H1 (cell line): ENCODE measurements around the gene AGFG2. TPM values are rescaled to one million over a fixed set of nuclear protein-coding genes. Genes with fewer than 3 reads are reported as not detected.

Source experiments
- CBX8 ChIP-seq: fragments of 300-800, 300-1000 bp; sonication (generic); IDR thresholded peaks from 2 replicates; pipeline ENCODE4 v1.7.1; 2016; ENCODE audit warnings: low read depth, low read length, borderline replicate concordance
- CEBPB ChIP-seq: IDR thresholded peaks from 2 replicates; pipeline ENCODE4 v1.6.1; 2012; ENCODE audit warnings: low read depth, low read length
- CHD2 ChIP-seq: IDR thresholded peaks from 2 replicates; pipeline ENCODE4 v1.6.1; 2012; ENCODE audit warnings: low read length, improper control_type of control experiment
- CHD7 ChIP-seq: fragments of 300-600 bp; sonication (generic); IDR thresholded peaks from 2 replicates; pipeline ENCODE4 v1.7.1; 2012; ENCODE audit warnings: low read length, moderate library complexity, mild to moderate bottlenecking, inconsistent platforms; ENCODE audit not compliant: insufficient replicate concordance
- JUN ChIP-seq: IDR thresholded peaks from 2 replicates; pipeline ENCODE4 v1.6.1; 2011; ENCODE audit warnings: low read depth, mild to moderate bottlenecking, improper control_type of control experiment, low read length
- KDM4A ChIP-seq: IDR thresholded peaks from one replicate; pipeline ENCODE4 v1.7.1; 2012; ENCODE audit warnings: low read depth, mild to moderate bottlenecking, moderate library complexity, low read length, inconsistent platforms; ENCODE audit not compliant: severe bottlenecking
- POLR2AphosphoS5 ChIP-seq: IDR thresholded peaks from 2 replicates; pipeline ENCODE4 v1.6.1; 2011; ENCODE audit warnings: low read depth, low read length
- SIRT6 ChIP-seq: IDR thresholded peaks from one replicate; pipeline ENCODE4 v1.7.1; 2012; ENCODE audit warnings: low read length, inconsistent platforms
- SP1 ChIP-seq: IDR thresholded peaks from 2 replicates; pipeline ENCODE4 v1.6.1; 2011; ENCODE audit warnings: low read depth, low read length
- USF2 ChIP-seq: IDR thresholded peaks from 2 replicates; pipeline ENCODE4 v1.6.1; 2011; ENCODE audit warnings: low read length, improper control_type of control experiment
- polyA plus RNA-seq, 7 experiments: library from polyadenylated mRNA; depleted of rRNA in 3 of 7; stranded (reverse) in 5 of 7; unstranded in 2 of 7; fragments of >200 nt in 5 of 7; fragments of 200-250 nt in 2 of 7; gene quantifications; 1 replicate in 5 of 7; 2 replicates in 1 of 7; 4 replicates in 1 of 7; pipeline versions ENCODE4 v1.2.1 to v1.2.3, GENCODE V29; 2011 to 2013; ENCODE audit warnings: missing spikeins in 2 of 7, mixed read lengths in 2 of 7
- total RNA-seq: library from RNA; stranded (reverse); fragmentation: NEBNext Ultra II Directional; extraction: Animal tissue kit (Norgen Biotek cat#: 25700); gene quantifications from 2 replicates; pipeline ENCODE4 v1.2.1, GENCODE V29; 2021

The AGFG2 gene
- total and polyA plus RNA-seq, 2 of the 8 experiments (the other 6 are each of a cell fraction or from before 2014, with no cell fraction given): 7.6 to 11.2 TPM

GRCh38 chr7:100585511-100586265 lies 46.7 kb downstream of the AGFG2 start, which contains the start of gene LRCH4 (continued):
- TF ChIP-seq KDM4A (no peak), SP1 (no peak), USF2 (no peak), CHD2 (no peak), POLR2AphosphoS5 (peak; percentile 61; the same call in 1 of the 2 replicates), JUN (no peak), CEBPB (no peak), SIRT6 (no peak), CBX8 (no peak), CHD7 (no peak)
